AG10803 (cell line): ENCODE results near the gene EYA3.

Source experiments
- DNase-seq: peaks from one replicate; pipeline ENCODE4 v3.0.0; 2010; ENCODE audit warnings: low read depth
- H3K4me3 ChIP-seq: 2 replicates; pipeline ENCODE4 v1.5.1; 2011; ENCODE audit warnings: mild to moderate bottlenecking, low read length, control low read depth
- TF ChIP-seq, protein P1 (sequence below): conservative IDR thresholded peaks from 2 replicates; pipeline ENCODE4 v1.5.1; 2011; ENCODE audit warnings: mild to moderate bottlenecking, low read length, control low read depth, inconsistent platforms

EYA3 gene

DNA sequence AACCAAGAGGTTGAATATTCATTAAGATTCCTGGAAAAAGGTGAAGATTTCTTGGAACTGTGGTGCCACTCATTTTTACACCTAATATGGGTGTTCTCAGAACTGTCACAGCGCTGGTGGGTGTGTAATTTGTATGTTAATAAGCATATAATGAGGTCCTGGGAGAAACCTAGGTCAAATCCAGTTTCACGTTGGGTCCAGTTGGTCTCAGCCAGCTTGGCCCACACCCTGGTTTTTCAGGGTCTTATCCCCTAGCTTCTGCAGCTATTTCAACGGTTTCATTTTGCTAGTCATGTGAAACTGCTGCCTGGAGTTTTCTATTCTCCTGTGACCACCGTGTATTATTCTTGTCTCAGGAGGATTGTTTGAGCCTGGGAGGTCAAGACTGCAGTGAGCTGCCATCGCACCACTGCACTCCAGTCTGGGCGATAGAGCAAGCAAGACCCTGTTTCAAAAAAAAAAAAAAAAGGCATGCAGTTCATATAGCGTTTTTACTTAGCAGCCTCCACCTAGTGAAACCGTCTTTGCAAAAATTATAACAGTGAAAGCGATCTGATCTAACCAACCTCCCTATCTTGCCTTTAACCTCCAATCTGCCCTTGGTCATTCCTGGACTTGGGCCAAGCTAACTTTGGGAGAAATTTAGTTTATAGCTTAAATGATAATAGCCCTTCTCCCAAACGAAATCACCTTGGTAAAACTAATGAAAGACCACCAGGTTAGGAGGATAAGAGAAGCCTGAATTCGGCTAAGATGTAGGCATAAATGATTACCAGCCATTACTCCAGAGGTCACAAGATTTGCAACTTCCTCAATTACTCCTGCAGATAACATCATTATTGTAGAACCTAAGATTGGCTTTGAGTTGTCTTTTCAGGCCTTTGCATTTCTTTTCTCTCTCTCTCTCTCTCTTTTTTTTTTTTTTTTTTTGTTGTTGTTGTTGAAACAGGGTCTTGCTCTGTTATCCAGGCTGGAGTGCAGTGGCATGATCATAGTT is 44.1 kb upstream of the EYA3 start:
- H3K4me3 ChIP-seq = no peak overlapping the region
- no peak for DNase-seq
- TF ChIP-seq, protein P1, sequence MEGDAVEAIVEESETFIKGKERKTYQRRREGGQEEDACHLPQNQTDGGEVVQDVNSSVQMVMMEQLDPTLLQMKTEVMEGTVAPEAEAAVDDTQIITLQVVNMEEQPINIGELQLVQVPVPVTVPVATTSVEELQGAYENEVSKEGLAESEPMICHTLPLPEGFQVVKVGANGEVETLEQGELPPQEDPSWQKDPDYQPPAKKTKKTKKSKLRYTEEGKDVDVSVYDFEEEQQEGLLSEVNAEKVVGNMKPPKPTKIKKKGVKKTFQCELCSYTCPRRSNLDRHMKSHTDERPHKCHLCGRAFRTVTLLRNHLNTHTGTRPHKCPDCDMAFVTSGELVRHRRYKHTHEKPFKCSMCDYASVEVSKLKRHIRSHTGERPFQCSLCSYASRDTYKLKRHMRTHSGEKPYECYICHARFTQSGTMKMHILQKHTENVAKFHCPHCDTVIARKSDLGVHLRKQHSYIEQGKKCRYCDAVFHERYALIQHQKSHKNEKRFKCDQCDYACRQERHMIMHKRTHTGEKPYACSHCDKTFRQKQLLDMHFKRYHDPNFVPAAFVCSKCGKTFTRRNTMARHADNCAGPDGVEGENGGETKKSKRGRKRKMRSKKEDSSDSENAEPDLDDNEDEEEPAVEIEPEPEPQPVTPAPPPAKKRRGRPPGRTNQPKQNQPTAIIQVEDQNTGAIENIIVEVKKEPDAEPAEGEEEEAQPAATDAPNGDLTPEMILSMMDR = no peak

DNA sequence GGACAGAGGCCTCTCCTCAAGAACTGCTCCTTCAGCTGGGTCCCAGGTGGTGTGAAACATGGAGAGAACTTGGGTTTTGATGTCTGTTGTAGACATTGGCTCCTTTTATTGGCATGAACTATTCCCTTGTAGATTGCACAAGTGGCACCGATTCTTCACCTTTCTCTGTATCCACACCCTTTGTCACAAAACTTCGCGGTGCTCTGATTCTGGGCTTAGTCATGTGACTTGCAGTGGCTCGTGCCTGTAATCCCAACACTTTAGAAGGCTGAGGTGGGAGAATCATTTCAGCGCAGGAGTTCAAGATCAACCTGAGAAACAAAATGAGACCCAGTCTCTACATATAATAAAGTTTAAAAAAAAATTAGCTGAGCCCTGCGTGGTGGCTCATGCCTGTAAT is 42.5 kb upstream of the EYA3 start:
- TF ChIP-seq, protein P1 = no peak
- DNase-seq = no peak
- no peak overlapping the region for H3K4me3 ChIP-seq

DNA sequence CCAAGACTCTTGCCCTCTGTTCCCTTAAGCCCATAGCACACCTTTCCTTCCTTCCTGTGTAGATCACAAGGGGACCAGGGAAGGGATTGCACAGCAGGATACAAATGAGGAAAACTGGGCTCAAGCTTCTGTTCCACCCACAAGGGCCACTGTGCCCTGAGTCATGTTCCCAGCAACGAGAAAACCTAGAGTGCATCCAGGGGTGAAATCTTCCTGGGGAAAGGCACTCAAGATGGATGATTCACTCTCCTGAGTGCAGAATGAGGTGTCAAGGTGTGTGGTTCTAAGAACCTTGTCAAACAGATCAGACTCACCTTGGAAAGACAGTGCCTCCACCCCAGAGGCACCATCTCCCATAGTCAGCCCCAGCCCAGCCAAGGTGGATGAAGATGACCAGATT is 40.7 kb upstream of the EYA3 start:
- TF ChIP-seq, protein P1 = no peak
- peak; percentile 35 for DNase-seq
- H3K4me3 ChIP-seq = no peak overlapping the region

DNA sequence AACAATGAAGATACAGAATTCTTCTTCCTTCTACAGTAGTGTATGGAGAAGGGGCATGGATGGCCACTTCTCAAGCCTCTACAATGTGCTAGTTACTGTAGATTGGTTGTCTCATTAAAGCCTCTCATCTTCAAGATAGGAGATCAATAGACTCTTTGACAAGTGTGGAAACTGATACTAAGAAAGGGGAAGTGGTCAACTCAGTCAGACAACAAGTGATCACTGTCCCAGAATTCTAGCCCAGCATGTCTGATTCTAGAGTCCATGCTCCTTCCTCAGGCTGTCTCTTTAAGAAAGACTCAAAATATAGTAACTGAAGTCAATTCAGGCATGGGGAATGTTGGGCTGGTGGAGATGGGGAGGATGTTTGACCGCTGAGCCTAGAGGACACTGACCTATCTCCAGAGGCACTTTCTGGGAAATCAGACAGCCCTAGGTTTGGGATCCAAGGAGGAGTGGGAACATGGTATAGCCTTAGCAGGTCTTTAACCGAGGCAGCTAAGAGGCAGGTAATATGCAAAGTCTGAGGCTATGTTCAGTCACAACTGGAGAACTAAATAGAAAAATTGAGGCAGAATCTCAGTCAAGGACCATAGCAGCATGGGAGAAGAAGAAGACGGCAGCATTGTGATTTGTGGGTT is 39.3 kb upstream of the EYA3 start:
- no peak overlapping the region for H3K4me3 ChIP-seq
- no peak for DNase-seq
- TF ChIP-seq, protein P1 = no peak

DNA sequence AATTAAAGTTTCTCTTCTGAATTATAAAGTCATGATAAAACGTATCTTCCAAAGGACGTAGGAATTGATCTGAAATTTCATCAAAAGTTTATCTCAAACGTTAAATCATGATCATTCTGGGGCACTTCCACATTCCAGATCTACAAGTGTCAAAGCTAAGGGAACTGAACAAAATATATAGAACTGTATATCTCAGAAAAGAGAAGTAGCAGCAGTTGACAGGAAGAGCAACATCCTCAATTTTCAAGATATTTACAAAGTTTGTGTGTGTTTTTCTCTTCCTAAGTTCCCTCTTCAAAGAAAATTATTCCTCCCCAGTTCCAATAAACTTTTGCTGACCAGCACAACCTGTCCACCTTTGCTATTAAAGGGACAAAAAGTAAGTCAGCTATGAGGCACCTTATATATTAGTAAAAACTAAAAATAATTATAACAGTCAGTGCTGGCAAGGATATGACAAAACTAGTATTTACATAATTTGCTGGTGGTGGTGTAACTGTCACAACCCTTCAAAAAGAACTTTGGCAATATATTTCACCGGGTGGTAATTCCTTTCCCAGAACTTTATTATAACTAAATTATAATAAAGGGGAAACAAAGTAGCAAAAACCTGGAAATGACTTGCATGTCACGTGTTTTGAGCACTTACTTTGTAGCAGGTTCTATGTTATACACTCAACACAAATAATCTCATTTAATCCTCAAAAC is 38.5 kb upstream of the EYA3 start:
- TF ChIP-seq, protein P1 = no peak
- no peak overlapping the region for H3K4me3 ChIP-seq
- no peak for DNase-seq

DNA sequence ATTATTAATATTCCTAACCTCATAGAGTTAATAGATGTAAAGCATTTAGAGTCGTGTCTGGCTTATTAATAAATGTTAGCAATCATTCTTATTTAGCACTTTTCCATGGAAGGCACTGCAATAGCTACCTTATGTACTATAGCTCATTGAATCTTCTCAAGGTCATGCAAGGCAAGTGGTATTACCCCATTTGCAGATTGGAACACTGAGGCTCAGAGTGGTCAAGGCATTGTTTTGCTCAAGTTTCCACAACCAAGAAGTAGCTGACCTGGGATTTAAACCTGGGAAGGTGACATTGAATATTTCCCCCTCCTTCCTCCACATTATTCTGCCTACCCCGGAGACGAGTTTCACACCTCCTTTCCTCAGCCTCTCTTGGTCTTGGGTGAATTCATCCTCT is 37.8 kb upstream of the EYA3 start:
- no peak for DNase-seq
- no peak overlapping the region for H3K4me3 ChIP-seq
- TF ChIP-seq, protein P1 = no peak
